ENCODE results near the gene CD9.

Gene CD9

DNA sequence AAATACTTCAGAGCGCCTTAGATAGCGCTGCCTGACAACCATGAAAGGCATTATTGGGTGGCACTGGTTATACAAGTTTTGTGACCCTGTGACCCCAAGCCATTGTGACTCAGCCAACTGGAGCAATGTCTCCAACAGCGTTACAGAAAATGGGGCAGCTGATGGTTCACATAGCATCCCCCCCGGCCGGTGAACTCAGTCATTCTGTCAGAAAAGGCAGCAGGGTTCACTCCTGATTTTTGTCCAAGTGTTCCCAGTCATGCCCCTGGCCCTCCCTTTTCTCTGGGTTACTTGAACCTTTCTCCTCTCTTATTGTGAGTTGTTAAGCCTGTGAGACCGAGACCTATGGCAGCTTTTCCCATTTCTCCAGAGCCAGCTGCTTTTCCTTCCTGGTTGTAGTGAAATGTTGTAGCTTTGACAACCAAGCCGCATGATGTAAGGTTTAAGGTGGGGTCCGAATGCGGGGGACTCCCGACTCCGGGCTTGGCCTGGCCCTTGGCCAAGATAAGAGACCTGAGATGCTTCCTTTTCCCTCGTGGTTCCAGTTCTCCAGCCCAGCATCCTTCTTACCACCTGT, 22.0 kb downstream of the CD9 start:
- Histone ChIP-seq H2AFZ (ENCODE audit: low read depth, low read length) (no peak overlapping the region), H3K9me3 (ENCODE audit: insufficient read depth, low read length, severe bottlenecking) (no peaks in the 10 kb centered on the region), H3K36me3 (ENCODE audit: insufficient read depth, low read length) (no peaks in the 10 kb centered on the region), H4K20me1 (ENCODE audit: insufficient read depth, low read length) (no peaks in the 10 kb centered on the region), H3K4me2 (ENCODE audit: insufficient read depth, low read length) (no peak overlapping the region), H3K27me3 (ENCODE audit: insufficient read depth, low read length, poor library complexity) (no peaks in the 10 kb centered on the region), H3K4me3 (ENCODE audit: low read depth in 1 of 2, low read length in 2 of 2) (no peak overlapping the region), H3K9ac (ENCODE audit: low read depth, low read length) (no peak overlapping the region), H3K4me1 (ENCODE audit: insufficient read depth, low read length) (no peaks in the 10 kb centered on the region), H3K79me2 (ENCODE audit: insufficient read depth, low read length) (no peaks in the 10 kb centered on the region), H3K27ac (ENCODE audit: low read length) (no peak overlapping the region)
- ATAC-seq (ENCODE audit: insufficient read depth, low read depth) (no peak), DNase-seq (no peak)
- TF ChIP-seq EZH2 (IDR thresholded peaks at IDR 0.05; ENCODE audit: borderline replicate concordance, low read depth, low read length, severe bottlenecking): no peak
- TF ChIP-seq, protein P1, sequence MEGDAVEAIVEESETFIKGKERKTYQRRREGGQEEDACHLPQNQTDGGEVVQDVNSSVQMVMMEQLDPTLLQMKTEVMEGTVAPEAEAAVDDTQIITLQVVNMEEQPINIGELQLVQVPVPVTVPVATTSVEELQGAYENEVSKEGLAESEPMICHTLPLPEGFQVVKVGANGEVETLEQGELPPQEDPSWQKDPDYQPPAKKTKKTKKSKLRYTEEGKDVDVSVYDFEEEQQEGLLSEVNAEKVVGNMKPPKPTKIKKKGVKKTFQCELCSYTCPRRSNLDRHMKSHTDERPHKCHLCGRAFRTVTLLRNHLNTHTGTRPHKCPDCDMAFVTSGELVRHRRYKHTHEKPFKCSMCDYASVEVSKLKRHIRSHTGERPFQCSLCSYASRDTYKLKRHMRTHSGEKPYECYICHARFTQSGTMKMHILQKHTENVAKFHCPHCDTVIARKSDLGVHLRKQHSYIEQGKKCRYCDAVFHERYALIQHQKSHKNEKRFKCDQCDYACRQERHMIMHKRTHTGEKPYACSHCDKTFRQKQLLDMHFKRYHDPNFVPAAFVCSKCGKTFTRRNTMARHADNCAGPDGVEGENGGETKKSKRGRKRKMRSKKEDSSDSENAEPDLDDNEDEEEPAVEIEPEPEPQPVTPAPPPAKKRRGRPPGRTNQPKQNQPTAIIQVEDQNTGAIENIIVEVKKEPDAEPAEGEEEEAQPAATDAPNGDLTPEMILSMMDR (IDR thresholded peaks at IDR 0.05; ENCODE audit: borderline replicate concordance, extremely low read depth, low read length, poor library complexity, severe bottlenecking): no peak

DNA sequence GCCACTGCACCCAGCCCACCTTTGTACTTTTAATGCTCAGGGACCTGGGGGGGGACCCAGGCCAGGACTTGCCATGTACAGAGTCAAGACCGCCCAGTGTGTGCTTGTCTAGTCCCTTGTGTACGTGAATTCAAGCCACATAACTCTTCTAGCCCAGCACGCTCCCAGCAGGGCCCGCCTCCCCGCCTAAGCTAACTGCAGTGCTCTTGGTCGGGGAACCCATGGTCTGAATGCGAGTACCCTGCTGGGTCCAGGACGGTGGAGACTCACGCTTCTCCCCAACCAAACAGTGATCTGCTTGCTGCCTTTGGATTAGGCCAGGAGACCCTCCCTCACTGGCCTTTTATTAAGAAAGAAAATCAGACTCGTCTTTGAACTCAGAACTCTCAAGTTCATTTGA, 23.3 kb downstream of the CD9 start:
- H3K27ac ChIP-seq (ENCODE audit: low read length): no peak overlapping the region
- ATAC-seq (ENCODE audit: insufficient read depth, low read depth): no peak
- DNase-seq: no peak
- no peaks in the 10 kb centered on the region for H3K9me3 ChIP-seq (ENCODE audit: insufficient read depth, low read length, severe bottlenecking)
- no peak overlapping the region for H2AFZ ChIP-seq (ENCODE audit: low read depth, low read length)
- no peaks in the 10 kb centered on the region for H4K20me1 ChIP-seq (ENCODE audit: insufficient read depth, low read length)
- no peak overlapping the region for H3K4me3 ChIP-seq (ENCODE audit: low read depth in 1 of 2, low read length in 2 of 2)
- no peaks in the 10 kb centered on the region for H3K27me3 ChIP-seq (ENCODE audit: insufficient read depth, low read length, poor library complexity)
- H3K79me2 ChIP-seq (ENCODE audit: insufficient read depth, low read length): no peaks in the 10 kb centered on the region
- no peaks in the 10 kb centered on the region for H3K36me3 ChIP-seq (ENCODE audit: insufficient read depth, low read length)
- TF ChIP-seq, protein P1 (IDR thresholded peaks at IDR 0.05; ENCODE audit: borderline replicate concordance, extremely low read depth, low read length, poor library complexity, severe bottlenecking): no peak
- TF ChIP-seq EZH2 (IDR thresholded peaks at IDR 0.05; ENCODE audit: borderline replicate concordance, low read depth, low read length, severe bottlenecking): no peak
- H3K4me1 ChIP-seq (ENCODE audit: insufficient read depth, low read length): no peaks in the 10 kb centered on the region
- no peak overlapping the region for H3K9ac ChIP-seq (ENCODE audit: low read depth, low read length)
- H3K4me2 ChIP-seq (ENCODE audit: insufficient read depth, low read length): no peak overlapping the region

DNA sequence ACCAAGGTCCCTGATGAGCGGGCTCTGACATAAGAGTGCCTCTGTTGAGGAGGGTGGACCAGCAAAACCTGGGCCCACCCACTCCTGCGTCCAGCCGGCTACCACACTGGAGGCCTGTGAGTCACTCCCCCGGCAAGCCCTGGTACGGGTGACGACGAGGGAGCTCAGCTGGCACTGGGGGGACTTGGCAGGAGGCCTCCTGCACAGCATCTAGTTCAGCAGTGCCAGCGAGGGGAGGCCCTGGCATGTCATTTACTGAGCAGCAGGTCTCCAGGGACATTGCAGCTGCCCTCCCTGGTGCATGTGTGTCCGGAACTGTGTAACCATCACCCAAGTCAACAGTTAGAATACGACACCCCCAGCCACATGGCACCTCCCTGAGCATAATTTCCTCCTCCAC, 24.4 kb downstream of the CD9 start:
- no peak overlapping the region for H2AFZ ChIP-seq (ENCODE audit: low read depth, low read length)
- H3K9me3 ChIP-seq (ENCODE audit: insufficient read depth, low read length, severe bottlenecking): no peaks in the 10 kb centered on the region
- ATAC-seq (ENCODE audit: insufficient read depth, low read depth): no peak
- H3K36me3 ChIP-seq (ENCODE audit: insufficient read depth, low read length): no peaks in the 10 kb centered on the region
- H3K4me1 ChIP-seq (ENCODE audit: insufficient read depth, low read length): no peaks in the 10 kb centered on the region
- H3K4me3 ChIP-seq (ENCODE audit: low read depth in 1 of 2, low read length in 2 of 2): no peak overlapping the region
- no peaks in the 10 kb centered on the region for H3K79me2 ChIP-seq (ENCODE audit: insufficient read depth, low read length)
- TF ChIP-seq, protein P1 (IDR thresholded peaks at IDR 0.05; ENCODE audit: borderline replicate concordance, extremely low read depth, low read length, poor library complexity, severe bottlenecking): no peak
- TF ChIP-seq EZH2 (IDR thresholded peaks at IDR 0.05; ENCODE audit: borderline replicate concordance, low read depth, low read length, severe bottlenecking): no peak
- H4K20me1 ChIP-seq (ENCODE audit: insufficient read depth, low read length): no peaks in the 10 kb centered on the region
- DNase-seq: no peak
- H3K4me2 ChIP-seq (ENCODE audit: insufficient read depth, low read length): no peak overlapping the region
- H3K27ac ChIP-seq (ENCODE audit: low read length): no peak overlapping the region
- no peak overlapping the region for H3K9ac ChIP-seq (ENCODE audit: low read depth, low read length)
- no peaks in the 10 kb centered on the region for H3K27me3 ChIP-seq (ENCODE audit: insufficient read depth, low read length, poor library complexity)

DNA sequence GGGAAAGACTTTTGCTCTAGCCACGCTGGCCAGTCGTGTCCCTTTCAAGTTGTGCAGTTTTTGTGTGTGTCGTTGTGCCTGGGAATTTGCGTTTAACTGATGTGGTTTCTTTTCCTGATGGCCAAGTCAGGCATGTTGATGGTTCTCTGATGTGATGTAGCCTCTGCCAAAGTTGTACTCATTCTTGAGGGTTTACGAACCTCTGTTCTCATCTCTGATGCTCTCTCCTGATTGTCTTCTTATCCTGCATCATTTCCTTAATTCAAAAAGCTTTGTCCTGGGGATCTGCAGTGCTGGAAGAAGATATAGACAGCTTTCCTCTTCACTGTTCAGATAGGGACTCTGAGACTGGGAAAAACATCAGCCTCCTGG, 25.4 kb downstream of the CD9 start:
- no peaks in the 10 kb centered on the region for H3K4me1 ChIP-seq (ENCODE audit: insufficient read depth, low read length)
- no peak overlapping the region for H3K4me3 ChIP-seq (ENCODE audit: low read depth in 1 of 2, low read length in 2 of 2)
- no peak for DNase-seq
- H3K9me3 ChIP-seq (ENCODE audit: insufficient read depth, low read length, severe bottlenecking): no peaks in the 10 kb centered on the region
- H3K27ac ChIP-seq (ENCODE audit: low read length): no peak overlapping the region
- H4K20me1 ChIP-seq (ENCODE audit: insufficient read depth, low read length): no peaks in the 10 kb centered on the region
- H3K79me2 ChIP-seq (ENCODE audit: insufficient read depth, low read length): no peaks in the 10 kb centered on the region
- H3K27me3 ChIP-seq (ENCODE audit: insufficient read depth, low read length, poor library complexity): peaks cover 2% of the 10 kb centered on the region
- no peak for TF ChIP-seq EZH2 (IDR thresholded peaks at IDR 0.05; ENCODE audit: borderline replicate concordance, low read depth, low read length, severe bottlenecking)
- TF ChIP-seq, protein P1 (IDR thresholded peaks at IDR 0.05; ENCODE audit: borderline replicate concordance, extremely low read depth, low read length, poor library complexity, severe bottlenecking): no peak
- no peak overlapping the region for H3K9ac ChIP-seq (ENCODE audit: low read depth, low read length)
- H3K4me2 ChIP-seq (ENCODE audit: insufficient read depth, low read length): no peak overlapping the region
- no peaks in the 10 kb centered on the region for H3K36me3 ChIP-seq (ENCODE audit: insufficient read depth, low read length)
- ATAC-seq (ENCODE audit: insufficient read depth, low read depth): no peak
- no peak overlapping the region for H2AFZ ChIP-seq (ENCODE audit: low read depth, low read length)

Measured in DND-41 (cell line).